Measurements from ENCODE around the gene TULP3.

GRCh38 chr12:2970744-2971143, 80.1 kb downstream of the TULP3 start:
- TF ChIP-seq POLR2A (IDR thresholded peaks at IDR 0.05), result no peak
- no peak for TF ChIP-seq CTCF (IDR thresholded peaks at IDR 0.05)
